KOPT-K1 (cell line): ENCODE data around the gene LIM2.
"Not testable (repeated sequence)": the region's sequence is repeated elsewhere in the genome, so short reads cannot be mapped to it uniquely, and the experiment has no call there.

Experiments
- H3K27ac ChIP-seq: fragments of 200-600 bp; sonication (generic); 2 replicates; pipeline ENCODE4 v1.5.1; 2016; ENCODE audit warnings: antibody characterized with exemption, mild to moderate bottlenecking, low read depth, low read length; ENCODE audit not compliant: poor library complexity, severe bottlenecking
- H3K36me3 ChIP-seq: fragments of 200-600 bp; sonication (generic); 2 replicates; pipeline ENCODE4 v1.5.1; 2017; ENCODE audit warnings: antibody characterized with exemption, mild to moderate bottlenecking, low read length, moderate library complexity; ENCODE audit not compliant: insufficient read depth
- H3K9me3 ChIP-seq: fragments of 200-600 bp; sonication (generic); 2 replicates; pipeline ENCODE4 v1.5.1; 2017; ENCODE audit warnings: antibody characterized with exemption, low read length, mild to moderate bottlenecking; ENCODE audit not compliant: insufficient read depth, poor library complexity, severe bottlenecking

Gene LIM2

DNA sequence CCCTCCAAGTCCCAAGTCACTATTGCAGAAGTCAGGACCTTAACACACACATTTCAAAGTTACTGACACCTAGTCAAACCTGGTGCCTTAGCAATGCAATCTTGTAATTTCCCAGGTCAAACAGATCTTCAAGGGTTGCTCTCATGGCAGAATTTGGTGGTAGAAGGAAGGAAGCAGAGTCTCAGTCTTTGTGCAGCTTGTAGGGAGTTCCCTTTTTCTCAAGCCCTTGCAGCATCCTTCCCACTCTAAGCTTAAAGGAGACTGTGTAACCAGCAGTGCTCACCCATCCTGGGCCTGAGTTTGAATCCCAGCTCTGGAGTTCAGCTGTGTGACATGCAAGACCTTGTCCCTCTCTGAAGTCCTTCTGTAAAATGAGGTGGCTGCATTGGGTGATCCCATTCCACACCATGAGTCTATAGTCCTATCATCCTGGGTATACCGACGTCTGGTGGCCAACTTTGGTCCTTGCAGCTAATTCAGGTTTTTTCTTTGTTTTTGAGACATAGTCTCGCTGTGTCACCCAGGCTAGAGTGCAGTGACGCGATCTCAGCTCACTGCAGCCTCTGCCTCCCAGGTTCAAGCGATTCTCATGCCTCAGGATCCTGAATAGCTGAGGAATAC is 19.8 kb upstream of the LIM2 start:
- peaks cover 21% of the 10 kb centered on the region for H3K9me3 ChIP-seq
- H3K36me3 ChIP-seq = no peaks in the 10 kb centered on the region; the same call in 1 of the 2 replicates
- no peak overlapping the region for H3K27ac ChIP-seq

DNA sequence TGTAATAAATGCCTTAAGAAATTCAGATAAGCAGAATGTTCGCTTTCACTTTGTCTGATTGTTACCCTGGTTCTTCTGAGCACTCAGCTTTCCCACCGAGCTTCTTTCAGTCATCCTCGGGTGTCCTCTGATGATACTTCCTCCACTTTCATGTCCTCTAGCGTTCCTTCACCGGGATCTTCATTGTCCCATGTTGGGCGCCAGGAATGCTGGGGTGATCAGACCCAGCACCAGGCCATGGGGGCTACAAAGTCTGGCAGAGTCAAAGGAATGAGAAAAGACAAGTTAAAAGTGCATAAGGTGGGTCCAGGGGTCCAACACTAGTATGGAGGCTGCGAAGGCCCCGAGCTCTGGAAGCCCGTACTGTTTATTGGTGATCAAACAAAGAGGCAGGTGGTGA is 14.3 kb upstream of the LIM2 start:
- peaks cover 8% of the 10 kb centered on the region; the same call in 1 of the 2 replicates for H3K36me3 ChIP-seq
- H3K9me3 ChIP-seq = peaks cover 37% of the 10 kb centered on the region
- H3K27ac ChIP-seq = no peak overlapping the region

DNA sequence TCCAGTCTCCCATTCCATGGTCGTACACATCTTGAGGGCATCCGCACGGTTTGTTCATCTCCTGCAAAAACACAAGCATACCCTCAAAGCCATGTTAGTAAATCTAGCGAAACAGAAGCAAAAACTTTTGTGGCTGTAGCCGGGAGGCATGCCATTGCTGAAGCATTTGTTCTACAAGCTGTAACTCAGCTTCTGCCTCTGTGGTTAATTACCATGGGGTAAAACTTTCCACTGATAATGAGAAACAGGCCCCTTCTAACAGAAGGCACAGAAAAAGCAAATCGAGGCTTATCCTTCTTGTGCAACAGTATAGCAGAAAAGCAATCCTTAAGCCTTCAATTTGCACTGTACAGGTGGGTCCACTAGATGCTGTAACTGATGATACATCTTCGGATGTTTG is 12.2 kb upstream of the LIM2 start:
- Histone ChIP-seq H3K27ac (peak overlapping the region; percentile 52), H3K9me3 (peaks cover 31% of the 10 kb centered on the region)
- H3K36me3 ChIP-seq = not testable (repeated sequence)

DNA sequence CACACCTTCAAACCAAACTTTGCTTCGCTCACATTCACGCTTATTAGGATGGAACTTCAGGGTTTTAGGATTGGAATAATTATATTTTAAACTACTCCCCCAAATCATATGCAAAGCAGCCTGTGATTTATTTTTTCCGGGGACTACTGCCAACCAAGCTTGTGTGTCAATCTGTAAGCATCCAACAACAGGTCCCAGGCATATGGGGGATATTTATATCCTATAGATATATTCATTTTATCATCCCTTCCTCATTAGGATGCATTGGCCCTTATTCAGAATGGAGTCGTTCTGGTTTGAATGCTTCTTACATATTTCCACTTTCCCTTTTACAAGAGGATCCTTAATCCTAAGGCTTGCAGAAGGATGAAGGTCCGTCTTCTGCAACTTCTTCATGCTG is 11.5 kb upstream of the LIM2 start:
- H3K27ac ChIP-seq = peak overlapping the region; percentile 52
- peaks cover 8% of the 10 kb centered on the region; the same call in 1 of the 2 replicates for H3K36me3 ChIP-seq
- peaks cover 31% of the 10 kb centered on the region for H3K9me3 ChIP-seq

DNA sequence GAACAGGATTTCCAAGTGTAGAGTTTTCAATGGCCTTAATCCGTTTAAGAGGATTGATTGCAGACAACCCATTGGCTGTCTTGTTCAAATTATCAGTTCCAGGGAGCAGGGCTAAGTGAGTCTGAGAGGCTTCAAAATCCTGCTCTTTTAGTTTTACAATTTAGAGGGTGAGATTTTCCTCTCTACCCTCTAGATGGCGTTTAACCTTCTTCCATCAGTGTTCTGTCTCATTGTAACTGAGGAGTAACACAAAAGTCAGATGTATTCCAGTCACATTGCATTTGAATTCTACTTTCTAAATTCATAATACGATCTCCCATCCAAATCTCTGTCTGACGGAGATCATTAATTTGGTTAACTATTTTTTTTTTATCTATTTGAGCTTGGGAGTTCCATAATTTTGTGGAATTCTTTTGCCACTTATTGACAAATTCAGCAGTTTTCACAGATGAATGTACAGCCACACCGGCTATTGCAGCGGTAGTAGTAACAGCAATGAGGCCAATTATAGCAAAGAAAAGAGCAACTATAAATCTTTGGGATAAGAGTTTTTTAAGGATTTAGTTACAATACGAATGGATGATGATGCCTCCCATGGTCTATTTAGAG is 10.4 kb upstream of the LIM2 start:
- Histone ChIP-seq H3K36me3 (0 out of 2 replicates have a peak, but pooled peaks cover 8% of the 10 kb centered on the region), H3K27ac (no peak overlapping the region), H3K9me3 (peaks cover 21% of the 10 kb centered on the region)

GRCh38 chr19:51397453-51397852 is 9.7 kb upstream of the LIM2 start:
- H3K27ac ChIP-seq = not testable (repeated sequence)
- peaks cover 14% of the 10 kb centered on the region for H3K9me3 ChIP-seq

GRCh38 chr19:51396175-51396574 is 8.4 kb upstream of the LIM2 start:
- Histone ChIP-seq H3K36me3 (no peaks in the 10 kb centered on the region), H3K27ac (peak overlapping the region; percentile 98), H3K9me3 (peaks cover 1% of the 10 kb centered on the region)

More at GRCh38 chr19:51397453-51397852, 9.7 kb upstream of the LIM2 start:
- not testable (repeated sequence) for H3K36me3 ChIP-seq

- no peaks in the 10 kb centered on the region for H3K9me3 ChIP-seq
- no peaks in the 10 kb centered on the region for H3K36me3 ChIP-seq
- H3K27ac ChIP-seq = peak overlapping the region; percentile 98
Measured at GRCh38 chr19:51394050-51394836, 6.5 kb upstream of the LIM2 start.

GRCh38 chr19:51392701-51393100 is 4.9 kb upstream of the LIM2 start:
- no peaks in the 10 kb centered on the region for H3K9me3 ChIP-seq
- H3K36me3 ChIP-seq = no peaks in the 10 kb centered on the region
- no peak overlapping the region for H3K27ac ChIP-seq

DNA sequence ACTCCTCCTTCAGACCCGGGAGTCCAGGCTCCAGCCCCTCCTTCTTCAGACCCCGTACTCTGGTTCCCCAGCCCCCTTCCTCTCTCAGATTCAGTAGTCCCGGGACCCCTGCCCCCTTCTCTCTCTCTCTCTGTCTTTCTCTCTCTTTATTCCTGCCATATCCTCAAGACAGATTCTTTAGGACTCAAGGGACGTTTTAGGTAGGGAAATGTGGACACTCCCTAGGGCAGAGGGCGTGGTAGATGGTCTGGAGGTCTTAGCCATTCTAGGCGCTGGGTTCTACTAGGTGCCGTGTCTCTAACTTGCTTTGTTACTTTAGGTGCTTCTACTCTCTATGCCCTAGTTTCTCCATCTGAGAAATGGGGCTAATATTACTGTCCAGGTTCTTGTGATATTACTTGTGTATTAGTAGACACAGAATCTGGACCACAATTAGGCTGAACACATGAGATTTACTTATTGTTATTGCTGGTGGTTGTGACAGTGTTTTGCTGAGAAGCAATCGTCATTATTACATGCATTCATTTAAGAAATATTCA is 3.4 kb upstream of the LIM2 start:
- Histone ChIP-seq H3K27ac (no peak overlapping the region), H3K9me3 (no peaks in the 10 kb centered on the region), H3K36me3 (no peaks in the 10 kb centered on the region)

GRCh38 chr19:51389143-51389542 is 1.4 kb upstream of the LIM2 start:
- no peaks in the 10 kb centered on the region for H3K36me3 ChIP-seq
- H3K27ac ChIP-seq = no peak overlapping the region
- H3K9me3 ChIP-seq = no peaks in the 10 kb centered on the region

- H3K27ac ChIP-seq = no peak overlapping the region
- no peaks in the 10 kb centered on the region for H3K9me3 ChIP-seq
- no peaks in the 10 kb centered on the region for H3K36me3 ChIP-seq
Measured at GRCh38 chr19:51386882-51387520, 773 bp downstream of the LIM2 start.

- no peak overlapping the region for H3K27ac ChIP-seq
- peaks cover 7% of the 10 kb centered on the region for H3K9me3 ChIP-seq
- no peaks in the 10 kb centered on the region for H3K36me3 ChIP-seq
Measured at GRCh38 chr19:51382004-51382403, 5.8 kb downstream of the LIM2 start.

DNA sequence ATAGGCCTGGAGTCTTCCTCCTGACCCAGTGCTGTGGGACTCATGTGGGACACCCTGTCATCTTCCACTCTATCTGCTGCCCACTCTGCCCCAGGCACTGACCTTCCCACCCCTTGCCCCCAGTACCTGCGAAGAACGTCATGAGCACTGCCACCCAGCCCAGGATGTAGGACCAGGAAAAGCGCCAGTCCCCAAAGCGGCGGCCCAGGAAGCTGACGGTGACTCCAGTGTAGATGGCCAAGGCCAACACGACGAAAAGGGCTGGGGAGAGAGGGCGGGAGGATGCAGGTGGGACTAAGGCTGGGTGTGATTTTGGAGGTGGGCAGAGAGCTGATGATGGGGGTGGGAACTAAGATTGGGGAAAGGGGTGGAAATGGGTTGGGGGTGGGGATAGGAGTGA is 7.4 kb downstream of the LIM2 start:
- Histone ChIP-seq H3K27ac (no peak overlapping the region), H3K36me3 (no peaks in the 10 kb centered on the region), H3K9me3 (peaks cover 7% of the 10 kb centered on the region)

GRCh38 chr19:51377422-51377821 is 10.4 kb downstream of the LIM2 start:
- Histone ChIP-seq H3K36me3 (no peaks in the 10 kb centered on the region), H3K27ac (no peak overlapping the region), H3K9me3 (peaks cover 7% of the 10 kb centered on the region)
